HG02759 (cell line): ENCODE measurements around the gene CDHR4.
"Not testable (repeated sequence)": the region's sequence is repeated elsewhere in the genome, so short reads cannot be mapped to it uniquely, and the experiment has no call there.

Experiments
- ATAC-seq: cut with Tn5 transposase; IDR thresholded peaks from one replicate; pipeline ENCODE4 v1.9.1; 2021; ENCODE audit warnings: mild to moderate bottlenecking, moderate library complexity; ENCODE audit not compliant: unreplicated experiment

CDHR4 gene

DNA sequence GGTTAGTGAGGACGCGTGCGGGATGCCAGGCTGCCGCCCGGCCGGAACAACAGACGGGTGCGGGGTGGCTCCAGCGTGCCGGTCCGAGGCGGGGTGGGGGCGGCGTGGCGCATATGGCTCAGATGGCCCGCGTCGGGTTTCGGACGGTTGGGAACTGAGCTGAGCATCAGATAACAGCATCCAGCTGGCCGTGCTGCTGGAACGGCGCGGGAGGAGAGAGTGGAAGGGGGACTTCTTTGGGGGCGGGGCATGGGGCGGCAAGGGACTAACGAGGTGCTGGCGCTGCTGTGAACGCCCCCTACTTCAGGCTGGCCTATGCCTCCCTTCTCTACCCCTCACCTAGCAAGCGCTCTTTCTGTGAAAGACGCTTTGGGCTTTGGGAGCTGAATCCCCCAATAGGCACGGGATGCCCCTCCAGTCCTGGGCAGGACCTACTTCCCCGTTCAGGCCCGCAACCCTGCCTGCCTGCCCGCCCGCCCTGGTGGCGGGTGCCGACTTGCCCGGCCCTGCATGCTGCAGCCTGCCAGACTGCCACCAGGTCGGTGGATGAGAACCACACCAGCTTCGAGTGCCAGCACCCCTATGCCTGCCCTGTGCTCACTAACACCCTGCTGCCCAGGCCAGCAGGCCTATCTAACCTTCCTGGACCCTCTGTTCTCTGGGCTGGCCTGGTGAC, 3.9 kb upstream of the CDHR4 start:
- peak; percentile 9 for ATAC-seq

GRCh38 chr3:49802719-49803464, 3.2 kb upstream of the CDHR4 start, which contains the start of gene INKA1:
INKA1 (plus strand) TSS chr3:49803261; CDS start chr3:49803393, 132 bp downstream.
- peak; percentile 66 for ATAC-seq

- no peak for ATAC-seq
These were observed 1.5 kb upstream of the CDHR4 start for GRCh38 chr3:49801160-49801559.

GRCh38 chr3:49799105-49799504, 568 bp downstream of the CDHR4 start:
- no peak for ATAC-seq

- no peak for ATAC-seq
These were observed 4.5 kb downstream of the CDHR4 start for GRCh38 chr3:49794926-49795905.

DNA sequence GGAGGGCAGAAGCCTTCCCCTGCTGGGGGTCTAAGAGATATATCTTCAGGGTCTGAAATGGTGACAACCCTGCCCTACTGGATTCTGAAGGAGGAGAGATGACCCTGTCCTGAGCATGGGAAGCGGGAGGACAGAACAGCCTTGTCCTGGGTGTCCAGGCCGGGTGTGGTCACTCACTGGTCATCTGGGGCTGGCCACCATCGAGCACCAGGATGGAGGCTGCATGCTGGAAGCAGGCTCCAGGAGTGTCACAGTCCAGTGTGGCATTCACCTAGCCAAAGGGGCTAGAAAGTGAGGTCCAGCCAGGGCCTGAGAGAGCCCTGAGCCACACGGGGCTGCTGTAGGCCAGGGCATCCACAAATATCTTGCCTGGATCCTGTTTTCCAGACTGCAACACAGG, 5.2 kb downstream of the CDHR4 start:
- ATAC-seq = no peak

DNA sequence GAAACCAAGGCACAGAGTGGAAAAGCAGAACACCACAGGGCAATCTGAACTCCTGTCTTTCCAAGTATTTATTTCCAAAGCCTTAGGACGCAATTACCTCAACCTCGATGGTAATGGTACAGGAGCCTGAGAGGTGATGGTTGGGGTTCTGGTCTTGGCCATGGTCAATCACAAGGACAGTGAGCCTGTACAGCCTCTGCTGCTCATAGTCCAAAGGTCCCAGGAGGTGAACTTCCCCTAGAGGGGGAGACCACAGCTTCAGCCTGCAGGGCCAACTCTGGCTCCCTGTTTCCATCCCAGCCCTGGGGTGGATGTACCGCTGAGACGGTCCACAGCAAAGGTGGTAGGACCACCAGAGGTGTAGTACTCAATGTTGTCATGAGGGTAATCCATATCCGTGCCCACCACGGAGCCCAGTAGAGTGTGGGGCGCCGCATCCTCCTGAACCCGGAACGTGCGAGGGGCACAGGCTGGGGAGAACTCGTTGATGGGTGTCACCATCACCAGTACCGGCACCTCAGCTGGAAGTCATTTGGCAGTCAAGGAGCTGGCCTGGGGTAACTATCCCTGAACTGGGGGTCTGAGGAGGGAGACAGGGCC, 6.1 kb downstream of the CDHR4 start:
- ATAC-seq = no peak

GRCh38 chr3:49792371-49793150, 7.1 kb downstream of the CDHR4 start:
- ATAC-seq = no peak

GRCh38 chr3:49791571-49791970, 8.1 kb downstream of the CDHR4 start:
- ATAC-seq = no peak

GRCh38 chr3:49790626-49791411, 8.9 kb downstream of the CDHR4 start:
- no peak for ATAC-seq

DNA sequence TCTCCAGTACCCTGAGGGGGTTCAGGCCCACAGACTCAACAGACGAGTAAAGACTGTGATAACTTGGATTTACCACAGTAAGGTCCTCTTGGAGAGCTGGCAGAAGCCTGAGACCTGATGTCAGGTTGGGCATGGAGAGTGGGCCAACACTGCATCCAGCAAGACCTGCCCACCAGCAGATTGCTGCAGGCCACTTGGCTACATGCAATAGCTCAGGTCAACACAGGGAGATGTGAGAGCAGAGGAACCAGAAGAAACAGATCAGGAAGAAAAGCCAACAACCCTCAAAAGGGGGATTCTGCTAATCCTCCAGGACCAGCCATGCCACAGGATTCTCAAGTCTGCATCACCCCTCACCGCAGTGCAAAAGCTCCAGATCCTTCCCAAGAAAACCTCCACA, 11.6 kb downstream of the CDHR4 start:
- ATAC-seq = no peak

GRCh38 chr3:49787536-49787935, 12.1 kb downstream of the CDHR4 start:
- ATAC-seq = no peak

DNA sequence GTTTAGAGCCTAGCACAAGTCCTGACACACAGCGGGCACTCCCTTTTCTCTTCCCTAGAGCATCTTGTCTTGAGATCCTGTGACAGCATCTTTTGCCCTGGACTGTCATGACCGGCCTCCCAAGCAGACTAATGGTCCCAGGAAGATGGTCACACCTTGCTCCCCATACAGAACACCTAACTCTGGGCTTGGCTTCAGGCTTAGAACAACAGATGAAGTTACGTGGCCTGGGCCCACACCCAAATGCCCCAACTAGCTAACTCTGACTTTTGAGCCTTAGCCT, 12.6 kb downstream of the CDHR4 start:
- ATAC-seq = no peak

DNA sequence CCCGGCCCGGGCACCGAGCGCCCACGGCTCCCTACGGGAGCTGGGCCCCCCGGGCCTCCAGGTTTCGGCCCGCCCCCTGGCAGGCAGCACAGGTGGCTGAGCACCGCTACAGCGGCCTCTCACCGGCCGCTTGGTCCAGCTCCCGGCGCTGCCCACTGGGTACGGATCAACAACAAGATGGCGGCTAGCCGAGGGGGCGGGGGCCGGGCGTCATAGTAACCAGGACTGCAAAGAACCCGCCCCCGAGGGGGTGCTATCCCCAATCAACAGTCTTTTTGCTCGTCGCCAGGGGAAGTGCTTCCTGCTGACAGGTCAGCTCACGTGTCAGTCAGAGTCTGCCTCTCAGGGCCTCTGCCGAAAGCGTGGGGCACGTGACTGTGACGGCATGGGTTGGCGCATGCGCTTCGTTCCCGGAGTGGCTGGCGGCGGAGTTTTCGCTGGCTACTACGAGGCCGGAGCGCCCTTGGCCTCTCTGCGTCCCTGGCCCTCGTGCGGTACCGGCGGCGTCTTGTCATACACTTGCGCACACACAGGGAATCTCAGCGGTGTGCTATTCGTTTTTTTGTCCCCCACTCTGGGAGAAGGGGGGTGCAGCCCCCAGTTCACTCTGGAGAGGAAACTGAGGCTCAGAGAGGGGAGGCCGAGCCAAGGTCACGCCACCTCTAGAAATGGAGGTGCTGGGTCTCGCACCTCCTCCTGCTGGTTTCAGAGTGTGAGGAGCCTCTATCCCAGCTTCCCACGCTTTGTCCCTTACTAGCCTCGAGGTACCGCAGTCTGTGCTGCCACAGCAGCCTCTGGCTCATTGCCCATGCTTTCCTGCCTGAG, 13.1 kb downstream of the CDHR4 start, which contains the start of gene IP6K1:
TSS of gene IP6K1 (minus strand) at position 186 of the 825 bp plus-strand sequence. CDS start 38,502 bp downstream, outside the sequence.
- ATAC-seq = peak; percentile 99

DNA sequence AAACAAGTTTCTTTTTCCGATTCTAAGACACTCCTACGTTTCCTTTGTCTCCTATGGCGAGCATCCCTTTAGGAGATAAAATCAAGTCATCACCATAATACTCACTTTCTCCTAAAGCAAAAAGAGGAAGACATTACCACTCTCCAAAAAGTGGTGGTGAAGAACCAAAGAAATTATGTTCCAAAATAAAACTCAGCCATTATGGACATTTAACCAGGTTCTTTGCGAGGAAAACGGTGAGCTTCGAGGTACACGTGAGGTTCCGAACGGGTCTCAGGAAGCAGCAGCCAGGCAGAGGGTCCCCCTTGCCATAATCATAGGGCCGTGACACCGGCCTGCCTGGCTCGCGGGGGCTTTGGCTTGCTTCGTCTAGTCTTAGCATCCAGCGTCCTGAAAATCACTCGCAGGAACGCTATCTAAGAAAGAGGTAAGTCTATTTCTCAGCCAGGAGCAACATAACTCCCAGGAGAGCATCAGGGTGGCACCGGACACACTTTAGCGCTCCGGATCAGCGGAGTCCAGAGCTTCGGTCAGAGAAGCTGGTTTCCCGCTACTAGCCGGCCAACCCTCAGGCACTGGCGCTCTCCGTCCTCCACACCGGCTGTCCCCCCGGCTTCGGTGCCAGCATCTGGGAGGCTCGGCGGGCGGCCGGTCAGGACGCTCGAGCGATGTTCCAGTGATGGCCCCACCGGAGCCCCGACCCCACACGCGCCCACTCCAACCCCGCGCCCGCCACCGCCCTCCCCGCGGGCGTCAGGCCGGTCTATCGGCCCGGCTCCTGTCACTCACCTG, 13.9 kb downstream of the CDHR4 start:
- peak; percentile 55 for ATAC-seq

DNA sequence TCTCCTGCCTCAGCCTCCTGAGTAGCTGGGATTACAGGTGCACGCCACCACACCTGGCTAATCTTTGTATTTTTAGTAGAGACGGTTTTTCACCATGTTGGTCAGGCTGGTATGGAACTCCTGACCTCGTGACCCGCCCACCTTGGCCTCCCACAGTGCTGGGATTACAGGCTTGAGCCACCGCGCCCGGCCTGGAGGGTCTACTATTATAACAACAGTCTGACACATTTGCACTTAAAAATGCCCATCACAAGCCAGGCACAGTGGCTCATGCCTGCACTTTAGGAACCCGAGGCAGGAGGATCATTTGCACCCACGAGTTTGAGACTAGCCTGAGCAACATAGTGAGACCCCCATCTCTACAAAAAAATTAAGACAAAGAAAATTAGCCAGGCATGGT, 17.4 kb downstream of the CDHR4 start:
- not testable (repeated sequence) for ATAC-seq

GRCh38 chr3:49781415-49782199, 18.1 kb downstream of the CDHR4 start:
- ATAC-seq = no peak
